ENCODE data around the gene NPAS3.

DNA sequence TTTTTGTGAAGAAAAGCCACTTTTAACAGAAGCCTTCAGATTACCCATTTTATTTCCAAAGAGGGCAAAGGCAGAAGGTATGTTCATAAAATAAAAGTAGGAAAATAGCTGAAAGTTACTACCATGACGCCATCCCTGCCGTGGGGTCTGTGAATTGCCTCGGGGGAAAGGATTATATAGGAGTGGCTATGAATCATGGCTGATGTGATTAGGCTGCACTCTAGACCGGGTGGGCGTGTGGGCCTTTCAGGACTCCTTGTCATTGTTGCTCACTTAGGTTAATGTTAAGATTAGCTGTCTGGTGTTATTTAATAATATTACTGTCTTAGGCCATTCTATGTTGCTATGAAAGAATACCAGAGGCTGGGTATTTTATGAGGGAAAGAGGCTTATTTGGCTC is 816.7 kb downstream of the NPAS3 start:
- TF ChIP-seq POLR2A (IDR thresholded peaks at IDR 0.05) (no peak), POLR2AphosphoS5 (IDR thresholded peaks at IDR 0.05) (no peak)
